Caco-2 (cell line): ENCODE results near the gene UGCG. TPM values are rescaled to one million over a fixed set of nuclear protein-coding genes. Genes with fewer than 3 reads are reported as not detected.

Experiments used
- BruUV-seq: library from RNA; stranded (reverse); fragments of 400-500 nt; replicated peaks from 2 replicates; lab custom pipeline; 2021; lab: Mats Ljungman, UMichigan
- CTCF ChIA-PET: fragments of 300-600 bp; sonication (Branson Sonifier 250); formaldehyde crosslinking; loops from one replicate; lab custom pipeline; 2022; ENCODE audit warnings: antibody characterized with exemption; lab: Charles Lee
- POLR2A ChIA-PET: fragments of 300-600 bp; sonication (Branson Sonifier 250); formaldehyde crosslinking; loops from one replicate; lab custom pipeline; 2022; ENCODE audit warnings: antibody characterized with exemption; lab: Charles Lee
- DNase-seq, 2 experiments: peaks; one replicate each; pipeline versions ENCODE4 v3.0.0 to v3.0.0-alpha.2; 2020 to 2022
- H3K27me3 ChIP-seq: replicated peaks from 2 replicates; pipeline ENCODE4 v1.6.0; 2011; ENCODE audit warnings: low read length; ENCODE audit not compliant: control insufficient read depth, insufficient read depth
- H3K36me3 ChIP-seq: 2 replicates; pipeline ENCODE4 v1.5.1; 2011; ENCODE audit warnings: low read length; ENCODE audit not compliant: control insufficient read depth, insufficient read depth
- H3K4me1 ChIP-seq: fragments of 250-450 bp; sonication (Bioruptor Pico); 2 replicates; pipeline ENCODE4 v1.5.1; 2020; ENCODE audit warnings: mild to moderate bottlenecking
- H3K4me3 ChIP-seq: 2 replicates; pipeline ENCODE4 v1.5.1; 2011; ENCODE audit warnings: low read depth, mild to moderate bottlenecking, control low read depth, low read length
- H3K9me3 ChIP-seq: fragments of 250-450 bp; sonication (Bioruptor Pico); 2 replicates; pipeline ENCODE4 v1.5.1; 2020; ENCODE audit warnings: mild to moderate bottlenecking, moderate library complexity
- H3K27ac Mint-ChIP-seq: one replicate; pipeline ENCODE4 v1.8.0; 2022; ENCODE audit warnings: mixed read lengths; ENCODE audit not compliant: unreplicated experiment
- H3K27me3 Mint-ChIP-seq: one replicate; pipeline ENCODE4 v1.8.0; 2022; ENCODE audit warnings: mixed read lengths; ENCODE audit not compliant: insufficient read depth, unreplicated experiment
- H3K36me3 Mint-ChIP-seq: one replicate; pipeline ENCODE4 v1.8.0; 2022; ENCODE audit warnings: mild to moderate bottlenecking, mixed read lengths; ENCODE audit not compliant: insufficient read depth, unreplicated experiment
- H3K4me1 Mint-ChIP-seq: one replicate; pipeline ENCODE4 v1.8.0; 2022; ENCODE audit warnings: low read depth, mixed read lengths; ENCODE audit not compliant: unreplicated experiment
- H3K4me3 Mint-ChIP-seq: one replicate; pipeline ENCODE4 v1.8.0; 2022; ENCODE audit warnings: mild to moderate bottlenecking, moderate library complexity, mixed read lengths; ENCODE audit not compliant: unreplicated experiment
- H3K9me3 Mint-ChIP-seq: one replicate; pipeline ENCODE4 v1.8.0; 2022; ENCODE audit warnings: mixed read lengths; ENCODE audit not compliant: unreplicated experiment
- CTCF ChIP-seq, 2 experiments: fragments of 200-600 bp in 1 of 2; IDR thresholded peaks; 1 replicate in 1 of 2; 2 replicates in 1 of 2; pipeline versions ENCODE4 v1.5.1 to v1.8.0; 2011 to 2022; ENCODE audit warnings: antibody characterized with exemption in 1 of 2, control low read depth in 1 of 2, inconsistent platforms in 1 of 2, low read depth in 1 of 2, low read length in 1 of 2, mild to moderate bottlenecking in 1 of 2, moderate library complexity in 1 of 2; ENCODE audit not compliant: insufficient read depth in 1 of 2, severe bottlenecking in 1 of 2, unreplicated experiment in 1 of 2
- intact Hi-C: fragments of 100-400 bp; cut with micrococcal nuclease; formaldehyde crosslinking; loops from one replicate; pipeline ENCODE4 v1.10.0; 2022; ENCODE audit not compliant: unreplicated experiment
- total RNA-seq: library from RNA; stranded (reverse); gene quantifications from 2 replicates; pipeline ENCODE4 v1.2.3, GENCODE V29; 2022

UGCG gene
- total RNA-seq, 1 experiment from 2014 or later, result 26.7 TPM

GRCh38 chr9:111953444-111953843 lies 56.8 kb downstream of the UGCG start:
- no peak for DNase-seq
- no peak for TF ChIP-seq CTCF (IDR thresholded peaks at IDR 0.05; ENCODE audit: insufficient read depth in 1 of 2, low read depth in 1 of 2, low read length in 1 of 2, severe bottlenecking in 1 of 2, unreplicated experiment in 1 of 2)
- Mint-ChIP-seq H3K4me3 (no peak overlapping the region), H3K4me1 (peaks cover 21% of the 10 kb centered on the region), H3K27ac (no peak overlapping the region), H3K9me3 (no peaks in the 10 kb centered on the region), H3K27me3 (no peaks in the 10 kb centered on the region), H3K36me3 (no peaks in the 10 kb centered on the region)
- no peaks in the 10 kb centered on the region for H3K4me1 ChIP-seq
- BruUV-seq, result no TSS peak
- no peaks in the 10 kb centered on the region for H3K27me3 ChIP-seq
- POLR2A ChIA-PET, result no interaction called here
- intact Hi-C loops, result no loop called here
- H3K36me3 ChIP-seq, result no peaks in the 10 kb centered on the region
- no peak overlapping the region for H3K4me3 ChIP-seq
- CTCF ChIA-PET, result no interaction called here
- no peaks in the 10 kb centered on the region for H3K9me3 ChIP-seq

GRCh38 chr9:111955048-111955447 lies 58.4 kb downstream of the UGCG start:
- H3K4me1 ChIP-seq, result peaks cover 14% of the 10 kb centered on the region
- ChIA-PET CTCF (no interaction called here), POLR2A (no interaction called here)
- H3K9me3 ChIP-seq, result no peaks in the 10 kb centered on the region
- no peak overlapping the region for H3K4me3 Mint-ChIP-seq
- H3K27me3 Mint-ChIP-seq, result no peaks in the 10 kb centered on the region
- H3K9me3 Mint-ChIP-seq, result no peaks in the 10 kb centered on the region
- H3K4me3 ChIP-seq, result no peak overlapping the region
- DNase-seq, result no peak
- intact Hi-C loops, result no loop called here
- no peaks in the 10 kb centered on the region for H3K27me3 ChIP-seq
- no peaks in the 10 kb centered on the region for H3K36me3 ChIP-seq
- TF ChIP-seq CTCF (IDR thresholded peaks at IDR 0.05; ENCODE audit: insufficient read depth in 1 of 2, low read depth in 1 of 2, low read length in 1 of 2, severe bottlenecking in 1 of 2, unreplicated experiment in 1 of 2), result no peak
- H3K4me1 Mint-ChIP-seq, result peaks cover 33% of the 10 kb centered on the region
- H3K27ac Mint-ChIP-seq, result no peak overlapping the region
- BruUV-seq, result no TSS peak
- no peaks in the 10 kb centered on the region for H3K36me3 Mint-ChIP-seq

- intact Hi-C loops, result no loop called here
- no peak for DNase-seq
- no TSS peak for BruUV-seq
Observed at GRCh38 chr9:111957856-111958631, 61.4 kb downstream of the UGCG start.

More at GRCh38 chr9:111957856-111958631, 61.4 kb downstream of the UGCG start:
- H3K36me3 ChIP-seq, result no peaks in the 10 kb centered on the region
- Mint-ChIP-seq H3K36me3 (no peaks in the 10 kb centered on the region), H3K9me3 (no peaks in the 10 kb centered on the region), H3K4me3 (no peak overlapping the region), H3K27me3 (no peaks in the 10 kb centered on the region), H3K27ac (peak overlapping the region; percentile 57), H3K4me1 (peaks cover 38% of the 10 kb centered on the region)
- H3K4me1 ChIP-seq, result peaks cover 23% of the 10 kb centered on the region
- CTCF ChIA-PET, result interaction anchor here (0.7 kb wide), 1 partner anchor 223 kb away, joined by 8 read pairs; no protein-coding TSS in a partner anchor
- no peak for TF ChIP-seq CTCF (IDR thresholded peaks at IDR 0.05; ENCODE audit: insufficient read depth in 1 of 2, low read depth in 1 of 2, low read length in 1 of 2, severe bottlenecking in 1 of 2, unreplicated experiment in 1 of 2)
- no peaks in the 10 kb centered on the region for H3K9me3 ChIP-seq
- POLR2A ChIA-PET, result no interaction called here
- no peaks in the 10 kb centered on the region for H3K27me3 ChIP-seq
- H3K4me3 ChIP-seq, result no peak overlapping the region
